GM21515 (cell line): Measurements from ENCODE around the gene KLHL6.
"Not testable (repeated sequence)": the region's sequence is repeated elsewhere in the genome, so short reads cannot be mapped to it uniquely, and the experiment has no call there.

Experiments
- ATAC-seq: cut with Tn5 transposase; IDR thresholded peaks from one replicate; pipeline ENCODE4 v1.9.1; 2021; ENCODE audit not compliant: unreplicated experiment

The KLHL6 gene

GRCh38 chr3:183489455-183490210 lies 65.9 kb downstream of the KLHL6 start:
- ATAC-seq, result no peak

- no peak for ATAC-seq
These were observed 67.2 kb downstream of the KLHL6 start for GRCh38 chr3:183488343-183488742.

- ATAC-seq, result no peak
These were observed 67.6 kb downstream of the KLHL6 start for GRCh38 chr3:183487896-183488295.

- no peak for ATAC-seq
These were observed 68.5 kb downstream of the KLHL6 start for GRCh38 chr3:183487016-183487415.

- ATAC-seq, result no peak
These were observed 69.0 kb downstream of the KLHL6 start for GRCh38 chr3:183486472-183486871.

GRCh38 chr3:183485585-183485984 lies 69.9 kb downstream of the KLHL6 start:
- no peak for ATAC-seq

GRCh38 chr3:183485093-183485492 lies 70.4 kb downstream of the KLHL6 start:
- ATAC-seq, result no peak

GRCh38 chr3:183484431-183485075 lies 71.0 kb downstream of the KLHL6 start:
- ATAC-seq, result no peak

- ATAC-seq, result no peak
These were observed 73.9 kb downstream of the KLHL6 start for GRCh38 chr3:183481582-183481981.

GRCh38 chr3:183478501-183478900 lies 77.0 kb downstream of the KLHL6 start:
- ATAC-seq, result no peak

GRCh38 chr3:183477801-183478456 lies 77.6 kb downstream of the KLHL6 start:
- no peak for ATAC-seq

- ATAC-seq, result not testable (repeated sequence)
These were observed 79.7 kb downstream of the KLHL6 start for GRCh38 chr3:183475764-183476162.

GRCh38 chr3:183475016-183475763 lies 80.3 kb downstream of the KLHL6 start:
- no peak for ATAC-seq

GRCh38 chr3:183473969-183474368 lies 81.5 kb downstream of the KLHL6 start:
- ATAC-seq, result no peak

- ATAC-seq, result no peak
These were observed 83.4 kb downstream of the KLHL6 start for GRCh38 chr3:183472155-183472554.

GRCh38 chr3:183468424-183468823 lies 87.1 kb downstream of the KLHL6 start:
- no peak for ATAC-seq

- ATAC-seq, result no peak
These were observed 88.9 kb downstream of the KLHL6 start for GRCh38 chr3:183466575-183466974.

GRCh38 chr3:183465710-183466109 lies 89.8 kb downstream of the KLHL6 start:
- not testable (repeated sequence) for ATAC-seq

- ATAC-seq, result no peak
These were observed 91.0 kb downstream of the KLHL6 start for GRCh38 chr3:183464480-183464879.

- ATAC-seq, result no peak
These were observed 95.1 kb downstream of the KLHL6 start for GRCh38 chr3:183460081-183461055.
